ENCODE measurements around the gene MMRN2.
A peak's percentile ranks its signal among the peaks of the same experiment; 100 is the strongest.
"Not testable (repeated sequence)": the region's sequence is repeated elsewhere in the genome, so short reads cannot be mapped to it uniquely, and the experiment has no call there.

The MMRN2 gene

GRCh38 chr10:86955501-86956194 lies 1.8 kb downstream of the MMRN2 start:
- DNase-seq: no peak

GRCh38 chr10:86954681-86955500 lies 2.5 kb downstream of the MMRN2 start:
- DNase-seq: no peak

- DNase-seq: no peak
These were observed 3.4 kb downstream of the MMRN2 start for GRCh38 chr10:86953747-86954680.

- DNase-seq: not testable (repeated sequence)
These were observed 4.7 kb downstream of the MMRN2 start for GRCh38 chr10:86952697-86953096.

GRCh38 chr10:86952106-86952505 lies 5.3 kb downstream of the MMRN2 start:
- no peak for DNase-seq

- no peak for DNase-seq
These were observed 6.1 kb downstream of the MMRN2 start for GRCh38 chr10:86951184-86951761.

GRCh38 chr10:86950349-86950748 lies 7.1 kb downstream of the MMRN2 start:
- no peak for DNase-seq

- DNase-seq: not testable (repeated sequence)
These were observed 9.6 kb downstream of the MMRN2 start for GRCh38 chr10:86947806-86948205.

- peak; percentile 71 for DNase-seq
These were observed 10.9 kb downstream of the MMRN2 start for GRCh38 chr10:86946213-86947155.

- no peak for DNase-seq
These were observed 11.8 kb downstream of the MMRN2 start for GRCh38 chr10:86945361-86946212.

- DNase-seq: no peak
These were observed 12.5 kb downstream of the MMRN2 start for GRCh38 chr10:86944907-86945306.

GRCh38 chr10:86944471-86944870 lies 12.9 kb downstream of the MMRN2 start:
- DNase-seq: no peak

GRCh38 chr10:86944031-86944419 lies 13.4 kb downstream of the MMRN2 start:
- no peak for DNase-seq

- DNase-seq: no peak
These were observed 13.9 kb downstream of the MMRN2 start for GRCh38 chr10:86943316-86944030.

GRCh38 chr10:86942441-86943315 lies 14.7 kb downstream of the MMRN2 start:
- no peak for DNase-seq

GRCh38 chr10:86941991-86942421 lies 15.4 kb downstream of the MMRN2 start:
- DNase-seq: no peak

GRCh38 chr10:86941426-86941825 lies 16.0 kb downstream of the MMRN2 start:
- no peak for DNase-seq

- DNase-seq: no peak
These were observed 16.7 kb downstream of the MMRN2 start for GRCh38 chr10:86940677-86941076.

- DNase-seq: not testable (repeated sequence)
These were observed 17.3 kb downstream of the MMRN2 start for GRCh38 chr10:86940076-86940475.
